ENCODE results near the gene RPS17.

Gene RPS17

DNA sequence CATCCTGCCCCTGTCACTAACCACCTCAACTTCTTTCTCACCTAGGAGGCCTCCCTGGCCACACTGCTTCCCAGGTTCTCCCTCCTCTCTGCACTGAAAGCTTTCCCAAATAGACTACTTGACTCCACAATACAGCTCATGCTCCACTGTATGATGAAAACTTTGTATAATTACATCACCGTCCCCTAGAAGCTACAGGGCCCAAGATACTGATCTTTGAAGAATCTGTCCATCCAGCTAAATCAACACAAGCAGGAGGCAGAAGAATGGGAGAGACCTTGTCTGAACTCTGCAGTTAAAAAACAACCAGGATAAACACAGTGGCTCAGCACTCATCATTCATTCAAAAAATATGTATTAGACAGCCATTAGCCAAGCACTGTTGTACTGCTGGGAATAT lies 26.4 kb upstream of the RPS17 start:
- Histone ChIP-seq H2BK12ac (ENCODE audit: low read length) (no peak overlapping the region), H3K36me3 (replicated peaks in 1 of 2; ENCODE audit: control insufficient read depth in 2 of 2, insufficient read depth in 2 of 2, low read length in 2 of 2) (no peaks in the 10 kb centered on the region), H3K23ac (ENCODE audit: low read depth, low read length, poor library complexity) (no peak overlapping the region), H3K14ac (ENCODE audit: low read length) (no peak overlapping the region), H3K4me1 (ENCODE audit: control insufficient read depth in 2 of 2, insufficient read depth in 1 of 2, low read depth in 1 of 2, low read length in 2 of 2) (peaks cover 11 to 13% of the 10 kb centered on the region in 2 donors), H2BK5ac (ENCODE audit: low read length) (no peak overlapping the region), H4K8ac (ENCODE audit: low read depth, low read length) (no peak overlapping the region), H2AFZ (ENCODE audit: low read length) (no peak overlapping the region), H3K9me3 (replicated peaks in 1 of 2; ENCODE audit: control insufficient read depth in 2 of 2, insufficient read depth in 1 of 2, low read depth in 1 of 2, low read length in 2 of 2) (no peaks in the 10 kb centered on the region), H3K27ac (replicated peaks; ENCODE audit: low read length) (no peak overlapping the region), H4K91ac (ENCODE audit: low read depth, low read length, poor library complexity) (no peak overlapping the region), H3K4me3 (ENCODE audit: low read length in 2 of 2) (no peak overlapping the region), H2BK120ac (ENCODE audit: low read depth, low read length) (no peak overlapping the region), H3K79me1 (ENCODE audit: low read depth, low read length) (no peaks in the 10 kb centered on the region), H3K18ac (ENCODE audit: low read length) (no peak overlapping the region), H3K4me2 (ENCODE audit: insufficient read depth, low read length, poor library complexity, severe bottlenecking) (no peak overlapping the region), H3K27me3 (ENCODE audit: control insufficient read depth in 3 of 3, insufficient read depth in 3 of 3, low read depth in 1 of 3, low read length in 3 of 3) (peaks cover 0 to 56% (median 0%) of the 10 kb centered on the region in 3 experiments), H2AK5ac (ENCODE audit: low read depth, low read length) (no peak overlapping the region), H3K9ac (ENCODE audit: low read depth, low read length, poor library complexity) (no peak overlapping the region), H3K4ac (ENCODE audit: low read length) (no peak overlapping the region), H2BK15ac (ENCODE audit: low read length) (no peak overlapping the region)
- WGBS, 2 donors (ENCODE audit: extremely low coverage in 2 of 2, insufficient read length in 2 of 2, insufficient replicate concordance in 1 of 2): no CpG with 5 or more reads among the region's 1 CpG
- DNase-seq (ENCODE audit: low spot score): no peak

DNA sequence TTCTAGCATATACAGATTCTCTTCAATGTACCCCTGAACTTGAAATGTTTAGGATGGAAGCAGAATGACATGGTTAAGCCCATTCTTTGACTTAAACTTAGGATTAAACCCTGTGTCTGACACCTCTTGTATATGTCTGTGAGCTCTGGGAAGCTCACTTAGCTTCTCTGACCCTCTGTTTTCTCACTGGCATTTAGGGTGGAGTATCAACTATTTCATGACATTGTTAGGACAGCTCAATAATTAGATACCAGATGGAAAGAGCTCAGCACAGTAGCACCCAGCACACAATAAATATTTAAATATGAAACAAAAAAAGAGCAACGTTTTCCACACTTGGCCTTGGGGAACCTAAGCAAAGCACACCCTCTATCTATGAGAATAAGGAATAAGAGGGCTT lies 18.2 kb upstream of the RPS17 start:
- no peak overlapping the region for H2BK15ac ChIP-seq (ENCODE audit: low read length)
- no peak overlapping the region for H2AFZ ChIP-seq (ENCODE audit: low read length)
- peaks cover 0 to 45% (median 0%) of the 10 kb centered on the region in 3 experiments for H3K27me3 ChIP-seq (ENCODE audit: control insufficient read depth in 3 of 3, insufficient read depth in 3 of 3, low read depth in 1 of 3, low read length in 3 of 3)
- no peak overlapping the region for H3K18ac ChIP-seq (ENCODE audit: low read length)
- H3K4ac ChIP-seq (ENCODE audit: low read length): no peak overlapping the region
- no peak overlapping the region for H3K9ac ChIP-seq (ENCODE audit: low read depth, low read length, poor library complexity)
- no peak overlapping the region for H2AK5ac ChIP-seq (ENCODE audit: low read depth, low read length)
- no peak overlapping the region for H4K91ac ChIP-seq (ENCODE audit: low read depth, low read length, poor library complexity)
- H3K79me1 ChIP-seq (ENCODE audit: low read depth, low read length): no peaks in the 10 kb centered on the region
- H3K14ac ChIP-seq (ENCODE audit: low read length): no peak overlapping the region
- H3K4me2 ChIP-seq (ENCODE audit: insufficient read depth, low read length, poor library complexity, severe bottlenecking): no peak overlapping the region
- no peak overlapping the region for H2BK120ac ChIP-seq (ENCODE audit: low read depth, low read length)
- WGBS, 2 donors (ENCODE audit: extremely low coverage in 2 of 2, insufficient read length in 2 of 2, insufficient replicate concordance in 1 of 2): no CpG with 5 or more reads among the region's 1 CpG
- H3K36me3 ChIP-seq (replicated peaks in 1 of 2; ENCODE audit: control insufficient read depth in 2 of 2, insufficient read depth in 2 of 2, low read length in 2 of 2): no peaks in the 10 kb centered on the region
- no peak for DNase-seq (ENCODE audit: low spot score)
- H3K23ac ChIP-seq (ENCODE audit: low read depth, low read length, poor library complexity): no peak overlapping the region
- H4K8ac ChIP-seq (ENCODE audit: low read depth, low read length): no peak overlapping the region
- no peaks in the 10 kb centered on the region for H3K9me3 ChIP-seq (replicated peaks in 1 of 2; ENCODE audit: control insufficient read depth in 2 of 2, insufficient read depth in 1 of 2, low read depth in 1 of 2, low read length in 2 of 2)
- peaks cover 0 to 2% of the 10 kb centered on the region in 2 donors for H3K4me1 ChIP-seq (ENCODE audit: control insufficient read depth in 2 of 2, insufficient read depth in 1 of 2, low read depth in 1 of 2, low read length in 2 of 2)
- H2BK5ac ChIP-seq (ENCODE audit: low read length): no peak overlapping the region
- H3K27ac ChIP-seq (replicated peaks; ENCODE audit: low read length): no peak overlapping the region
- no peak overlapping the region for H2BK12ac ChIP-seq (ENCODE audit: low read length)
- no peak overlapping the region for H3K4me3 ChIP-seq (ENCODE audit: low read length in 2 of 2)

DNA sequence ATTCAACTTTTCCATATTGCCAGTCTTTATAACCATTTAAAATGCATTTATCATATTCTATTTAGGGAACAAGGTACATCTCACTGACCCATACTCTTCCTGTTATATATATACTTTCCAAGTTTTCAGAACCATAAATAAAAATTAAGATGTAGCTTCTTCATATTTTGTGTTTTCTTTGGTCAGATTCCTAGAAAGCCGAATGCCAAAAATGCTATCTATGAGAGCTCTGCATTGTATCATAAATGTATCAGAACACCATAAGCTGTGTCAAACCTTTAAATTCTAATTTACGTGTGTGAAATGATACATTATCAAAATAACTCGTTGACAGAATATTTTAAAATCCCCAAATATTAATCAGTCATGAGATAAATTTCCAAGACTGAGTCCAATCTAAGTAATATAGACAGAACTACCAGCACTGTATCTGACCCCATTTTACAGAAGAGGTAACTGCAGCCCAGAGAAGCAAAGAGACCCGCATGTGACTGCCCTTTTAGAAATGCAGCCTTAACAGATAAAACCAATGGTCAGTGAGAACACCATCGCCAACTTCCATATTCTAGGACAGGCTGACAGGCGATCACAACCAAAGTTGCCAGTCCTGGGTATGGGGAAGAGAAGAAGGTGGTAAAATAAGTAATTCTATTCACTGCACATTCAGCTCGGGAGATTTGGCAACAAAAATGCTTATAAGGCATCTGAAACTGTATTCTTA lies 16.2 kb upstream of the RPS17 start:
- no peak for DNase-seq (ENCODE audit: low spot score)
- Histone ChIP-seq H3K36me3 (replicated peaks in 1 of 2; ENCODE audit: control insufficient read depth in 2 of 2, insufficient read depth in 2 of 2, low read length in 2 of 2) (no peaks in the 10 kb centered on the region), H3K27me3 (ENCODE audit: control insufficient read depth in 3 of 3, insufficient read depth in 3 of 3, low read depth in 1 of 3, low read length in 3 of 3) (peaks cover 0 to 52% (median 0%) of the 10 kb centered on the region in 3 experiments), H4K91ac (ENCODE audit: low read depth, low read length, poor library complexity) (no peak overlapping the region), H4K8ac (ENCODE audit: low read depth, low read length) (no peak overlapping the region), H3K79me1 (ENCODE audit: low read depth, low read length) (no peaks in the 10 kb centered on the region), H3K4ac (ENCODE audit: low read length) (no peak overlapping the region), H2BK5ac (ENCODE audit: low read length) (no peak overlapping the region), H2AK5ac (ENCODE audit: low read depth, low read length) (no peak overlapping the region), H3K9me3 (replicated peaks in 1 of 2; ENCODE audit: control insufficient read depth in 2 of 2, insufficient read depth in 1 of 2, low read depth in 1 of 2, low read length in 2 of 2) (no peaks in the 10 kb centered on the region), H2AFZ (ENCODE audit: low read length) (no peak overlapping the region), H3K4me1 (ENCODE audit: control insufficient read depth in 2 of 2, insufficient read depth in 1 of 2, low read depth in 1 of 2, low read length in 2 of 2) (no peaks in the 10 kb centered on the region), H3K9ac (ENCODE audit: low read depth, low read length, poor library complexity) (no peak overlapping the region), H3K23ac (ENCODE audit: low read depth, low read length, poor library complexity) (no peak overlapping the region), H3K18ac (ENCODE audit: low read length) (no peak overlapping the region), H2BK12ac (ENCODE audit: low read length) (no peak overlapping the region), H2BK120ac (ENCODE audit: low read depth, low read length) (no peak overlapping the region), H2BK15ac (ENCODE audit: low read length) (no peak overlapping the region), H3K4me2 (ENCODE audit: insufficient read depth, low read length, poor library complexity, severe bottlenecking) (no peak overlapping the region), H3K4me3 (ENCODE audit: low read length in 2 of 2) (no peak overlapping the region), H3K27ac (replicated peaks; ENCODE audit: low read length) (no peak overlapping the region), H3K14ac (ENCODE audit: low read length) (no peak overlapping the region)
- WGBS, 2 donors (ENCODE audit: extremely low coverage in 2 of 2, insufficient read length in 2 of 2, insufficient replicate concordance in 1 of 2): no CpG with 5 or more reads among the region's 7 CpGs

DNA sequence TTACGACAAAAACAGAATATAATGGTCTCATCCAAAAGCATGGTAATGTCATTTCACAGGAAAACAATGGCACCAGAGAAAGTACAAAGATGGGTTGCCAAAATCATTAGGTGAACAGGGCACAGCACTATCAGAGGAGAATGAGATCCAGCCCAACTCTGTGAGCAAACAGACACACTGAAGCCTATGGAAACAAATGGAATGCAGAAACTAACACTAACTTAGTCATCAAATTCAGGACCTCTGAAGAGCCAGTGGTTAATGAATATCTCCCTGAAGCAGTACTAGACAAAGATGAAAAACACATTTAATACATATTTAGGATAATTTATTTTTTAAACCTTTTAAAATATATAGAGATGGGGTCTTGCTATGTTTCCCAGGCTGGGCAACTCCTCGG lies 14.6 kb upstream of the RPS17 start:
- Histone ChIP-seq H3K23ac (ENCODE audit: low read depth, low read length, poor library complexity) (no peak overlapping the region), H3K9ac (ENCODE audit: low read depth, low read length, poor library complexity) (no peak overlapping the region), H2BK12ac (ENCODE audit: low read length) (no peak overlapping the region), H3K9me3 (replicated peaks in 1 of 2; ENCODE audit: control insufficient read depth in 2 of 2, insufficient read depth in 1 of 2, low read depth in 1 of 2, low read length in 2 of 2) (no peaks in the 10 kb centered on the region), H3K79me1 (ENCODE audit: low read depth, low read length) (no peaks in the 10 kb centered on the region), H2BK120ac (ENCODE audit: low read depth, low read length) (no peak overlapping the region), H3K4me1 (ENCODE audit: control insufficient read depth in 2 of 2, insufficient read depth in 1 of 2, low read depth in 1 of 2, low read length in 2 of 2) (no peaks in the 10 kb centered on the region), H2AK5ac (ENCODE audit: low read depth, low read length) (no peak overlapping the region), H4K8ac (ENCODE audit: low read depth, low read length) (no peak overlapping the region), H3K14ac (ENCODE audit: low read length) (no peak overlapping the region), H3K4me2 (ENCODE audit: insufficient read depth, low read length, poor library complexity, severe bottlenecking) (no peak overlapping the region), H4K91ac (ENCODE audit: low read depth, low read length, poor library complexity) (no peak overlapping the region), H2BK15ac (ENCODE audit: low read length) (no peak overlapping the region), H2BK5ac (ENCODE audit: low read length) (no peak overlapping the region), H2AFZ (ENCODE audit: low read length) (no peak overlapping the region), H3K4ac (ENCODE audit: low read length) (no peak overlapping the region), H3K18ac (ENCODE audit: low read length) (no peak overlapping the region), H3K4me3 (ENCODE audit: low read length in 2 of 2) (no peak overlapping the region), H3K27ac (replicated peaks; ENCODE audit: low read length) (no peak overlapping the region), H3K36me3 (replicated peaks in 1 of 2; ENCODE audit: control insufficient read depth in 2 of 2, insufficient read depth in 2 of 2, low read length in 2 of 2) (no peaks in the 10 kb centered on the region), H3K27me3 (ENCODE audit: control insufficient read depth in 3 of 3, insufficient read depth in 3 of 3, low read depth in 1 of 3, low read length in 3 of 3) (peaks cover 0 to 59% (median 0%) of the 10 kb centered on the region in 3 experiments)
- no peak for DNase-seq (ENCODE audit: low spot score)
- WGBS, 2 donors (ENCODE audit: extremely low coverage in 2 of 2, insufficient read length in 2 of 2, insufficient replicate concordance in 1 of 2): no CpG with 5 or more reads among the region's 2 CpGs
